Neural cell (in vitro differentiated cells): ENCODE results near the gene ZNF260. TPM values are rescaled to one million over a fixed set of nuclear protein-coding genes. Genes with fewer than 3 reads are reported as not detected.

ENCODE experiments used
- polyA plus RNA-seq: library from polyadenylated mRNA; depleted of rRNA; stranded (reverse); fragments of >200 nt; gene quantifications from 2 replicates; pipeline ENCODE4 v1.2.3, GENCODE V29; 2014

ZNF260 gene
- polyA plus RNA-seq, 1 donor from 2014 or later: 23.2 TPM

Other genes with a start within 250 kb of the ZNF260 start
- gene ZFP14, start 149.1 kb downstream of the ZNF260 start, polyA plus RNA-seq: 16.1 and 16.4 TPM in 2 replicates
- 17.1 and 19.7 TPM in 2 replicates for gene ZFP82, start 109.6 kb downstream of the ZNF260 start, polyA plus RNA-seq
- 28.9 and 29.3 TPM in 2 replicates for gene ZNF566, start 38.7 kb downstream of the ZNF260 start, polyA plus RNA-seq
- 53.7 and 54.5 TPM in 2 replicates for gene ZNF529, start 45.0 kb upstream of the ZNF260 start, polyA plus RNA-seq
- 98.8 and 112 TPM in 2 replicates for gene ZNF382, start 77.0 kb upstream of the ZNF260 start, polyA plus RNA-seq
- 28.1 and 32.4 TPM in 2 replicates for gene ZNF461, start 138.6 kb upstream of the ZNF260 start, polyA plus RNA-seq
- 18.4 and 20.8 TPM in 2 replicates for gene ZNF567, start 159.3 kb upstream of the ZNF260 start, polyA plus RNA-seq
- 0.84 and 1.0 TPM in 2 replicates for gene ZNF850, start 244.5 kb upstream of the ZNF260 start, polyA plus RNA-seq